Astrocyte (in vitro differentiated cells and primary cell): Measurements from ENCODE around the gene DGKH. TPM values are rescaled to one million over a fixed set of nuclear protein-coding genes. Genes with fewer than 3 reads are reported as not detected.

ENCODE experiments used
- DNase-seq: peaks from one replicate; pipeline ENCODE4 v3.0.0-alpha.2; 2010; ENCODE audit warnings: low read depth
- FAIRE-seq: peaks from 2 replicates; lab custom pipeline; 2011; peaks lifted over from hg19 to GRCh38; lab: Jason Lieb, UNC
- H2AFZ ChIP-seq: 2 replicates; pipeline ENCODE4 v1.6.0; 2012; ENCODE audit warnings: low read depth, low read length, inconsistent platforms
- H3K27ac ChIP-seq: 2 replicates; pipeline ENCODE4 v1.5.1; 2011; ENCODE audit warnings: low read depth, low read length, inconsistent platforms
- H3K27me3 ChIP-seq: 2 replicates; pipeline ENCODE4 v1.6.0; 2011; ENCODE audit warnings: low read length, inconsistent platforms; ENCODE audit not compliant: insufficient read depth
- H3K36me3 ChIP-seq: 2 replicates; pipeline ENCODE4 v1.5.1; 2011; ENCODE audit warnings: low read length, inconsistent platforms; ENCODE audit not compliant: insufficient read depth
- H3K4me1 ChIP-seq: 2 replicates; pipeline ENCODE4 v1.5.1; 2011; ENCODE audit warnings: low read length, inconsistent platforms; ENCODE audit not compliant: insufficient read depth
- H3K4me2 ChIP-seq: 2 replicates; pipeline ENCODE4 v1.6.0; 2012; ENCODE audit warnings: low read length, inconsistent platforms
- H3K4me3 ChIP-seq: 2 replicates; pipeline ENCODE4 v1.5.1; 2011; ENCODE audit warnings: low read depth, mild to moderate bottlenecking, low read length, inconsistent platforms; ENCODE audit not compliant: insufficient read depth
- H3K79me2 ChIP-seq: 2 replicates; pipeline ENCODE4 v1.6.0; 2012; ENCODE audit warnings: mild to moderate bottlenecking, low read length, inconsistent platforms; ENCODE audit not compliant: insufficient read depth
- H3K9ac ChIP-seq: 2 replicates; pipeline ENCODE4 v1.6.0; 2012; ENCODE audit warnings: mild to moderate bottlenecking, low read length, inconsistent platforms
- H3K9me3 ChIP-seq: 2 replicates; pipeline ENCODE4 v1.5.1; 2012; ENCODE audit warnings: low read depth, mild to moderate bottlenecking, low read length, inconsistent platforms; ENCODE audit not compliant: insufficient read depth
- H4K20me1 ChIP-seq: 2 replicates; pipeline ENCODE4 v1.6.0; 2012; ENCODE audit warnings: low read length, inconsistent platforms; ENCODE audit not compliant: insufficient read depth
- H3K27ac Mint-ChIP-seq: one replicate; pipeline ENCODE4 v1.8.0; 2021; ENCODE audit warnings: mild to moderate bottlenecking, mixed read lengths; ENCODE audit not compliant: unreplicated experiment
- H3K27me3 Mint-ChIP-seq: one replicate; pipeline ENCODE4 v1.8.0; 2021; ENCODE audit warnings: low read depth, mixed read lengths; ENCODE audit not compliant: unreplicated experiment
- H3K36me3 Mint-ChIP-seq: one replicate; pipeline ENCODE4 v1.8.0; 2021; ENCODE audit warnings: low read depth, mixed read lengths; ENCODE audit not compliant: unreplicated experiment
- H3K4me1 Mint-ChIP-seq: one replicate; pipeline ENCODE4 v1.8.0; 2021; ENCODE audit warnings: low read depth, mixed read lengths; ENCODE audit not compliant: unreplicated experiment
- H3K4me3 Mint-ChIP-seq: one replicate; pipeline ENCODE4 v1.8.0; 2021; ENCODE audit warnings: mild to moderate bottlenecking, moderate library complexity, mixed read lengths; ENCODE audit not compliant: unreplicated experiment
- H3K9me3 Mint-ChIP-seq: one replicate; pipeline ENCODE4 v1.8.0; 2021; ENCODE audit warnings: mild to moderate bottlenecking, mixed read lengths; ENCODE audit not compliant: unreplicated experiment
- EZH2 ChIP-seq: IDR thresholded peaks from 2 replicates; pipeline ENCODE4 v1.6.1; 2012; ENCODE audit warnings: mild to moderate bottlenecking, low read length, inconsistent platforms; ENCODE audit not compliant: insufficient read depth
- total RNA-seq: library from RNA; stranded (reverse); gene quantifications from 2 replicates; pipeline ENCODE4 v1.2.1, GENCODE V29; 2021
- TF ChIP-seq, protein P1 (sequence below): IDR thresholded peaks from 2 replicates; pipeline ENCODE4 v1.5.1; 2011; ENCODE audit warnings: low read depth, mild to moderate bottlenecking, inconsistent platforms, low read length, moderate library complexity; ENCODE audit not compliant: insufficient read depth

DGKH gene
- total RNA-seq, 1 donor from 2014 or later, result 16.4 TPM

DNA sequence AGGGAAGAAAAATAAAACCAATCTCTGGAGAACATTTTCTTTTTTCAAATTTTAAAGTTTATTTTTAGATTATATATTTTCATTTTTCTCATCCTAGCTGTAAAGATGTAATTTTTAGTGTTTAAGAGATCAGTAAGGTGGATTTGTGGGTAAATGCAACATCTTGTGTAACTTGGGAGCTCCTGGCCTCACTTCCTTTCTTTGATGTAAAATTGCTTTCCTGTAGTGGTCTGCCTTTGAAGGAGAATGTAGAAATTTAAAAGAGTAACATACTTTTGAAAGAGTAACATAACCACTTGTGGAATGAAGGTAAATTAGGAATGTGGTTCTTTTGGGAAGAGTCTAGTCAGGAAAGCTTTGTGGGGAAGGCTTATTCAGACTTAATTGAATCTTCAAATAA is 127.8 kb downstream of the DGKH start:
- Histone ChIP-seq H3K9me3 (no peaks in the 10 kb centered on the region), H3K4me1 (no peaks in the 10 kb centered on the region), H3K9ac (no peak overlapping the region), H2AFZ (no peak overlapping the region), H3K36me3 (peaks cover 9% of the 10 kb centered on the region), H3K4me3 (no peak overlapping the region), H3K27me3 (no peaks in the 10 kb centered on the region), H3K4me2 (no peak overlapping the region), H3K79me2 (no peaks in the 10 kb centered on the region), H4K20me1 (peaks cover 5% of the 10 kb centered on the region), H3K27ac (no peak overlapping the region)
- Mint-ChIP-seq H3K27me3 (no peaks in the 10 kb centered on the region), H3K4me1 (peaks cover 6% of the 10 kb centered on the region), H3K9me3 (no peaks in the 10 kb centered on the region), H3K36me3 (peaks cover 14% of the 10 kb centered on the region), H3K27ac (no peak overlapping the region), H3K4me3 (no peak overlapping the region)
- FAIRE-seq, result no peak
- TF ChIP-seq, protein P1, sequence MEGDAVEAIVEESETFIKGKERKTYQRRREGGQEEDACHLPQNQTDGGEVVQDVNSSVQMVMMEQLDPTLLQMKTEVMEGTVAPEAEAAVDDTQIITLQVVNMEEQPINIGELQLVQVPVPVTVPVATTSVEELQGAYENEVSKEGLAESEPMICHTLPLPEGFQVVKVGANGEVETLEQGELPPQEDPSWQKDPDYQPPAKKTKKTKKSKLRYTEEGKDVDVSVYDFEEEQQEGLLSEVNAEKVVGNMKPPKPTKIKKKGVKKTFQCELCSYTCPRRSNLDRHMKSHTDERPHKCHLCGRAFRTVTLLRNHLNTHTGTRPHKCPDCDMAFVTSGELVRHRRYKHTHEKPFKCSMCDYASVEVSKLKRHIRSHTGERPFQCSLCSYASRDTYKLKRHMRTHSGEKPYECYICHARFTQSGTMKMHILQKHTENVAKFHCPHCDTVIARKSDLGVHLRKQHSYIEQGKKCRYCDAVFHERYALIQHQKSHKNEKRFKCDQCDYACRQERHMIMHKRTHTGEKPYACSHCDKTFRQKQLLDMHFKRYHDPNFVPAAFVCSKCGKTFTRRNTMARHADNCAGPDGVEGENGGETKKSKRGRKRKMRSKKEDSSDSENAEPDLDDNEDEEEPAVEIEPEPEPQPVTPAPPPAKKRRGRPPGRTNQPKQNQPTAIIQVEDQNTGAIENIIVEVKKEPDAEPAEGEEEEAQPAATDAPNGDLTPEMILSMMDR, result no peak
- no peak for TF ChIP-seq EZH2
- DNase-seq, result no peak

DNA sequence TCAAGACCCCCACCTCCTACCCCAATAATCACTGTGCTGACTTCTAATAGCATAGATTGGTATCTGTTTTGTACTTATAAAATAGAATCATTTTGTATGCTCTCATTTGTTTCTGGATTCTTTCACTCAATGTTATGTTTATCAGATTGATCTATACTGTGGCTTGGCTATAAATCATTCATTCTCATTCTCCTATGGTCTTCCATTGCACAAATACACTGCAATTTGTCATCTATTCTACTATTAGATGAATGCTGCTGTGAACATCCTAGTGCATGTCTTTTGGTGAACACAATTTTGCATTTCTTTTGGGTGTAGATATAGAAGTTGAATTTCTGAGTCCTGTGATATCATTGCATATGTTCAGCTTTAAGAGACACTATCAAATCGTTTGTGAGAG is 128.7 kb downstream of the DGKH start:
- no peak overlapping the region for H3K27ac ChIP-seq
- no peaks in the 10 kb centered on the region for H3K4me1 ChIP-seq
- H3K27me3 Mint-ChIP-seq, result no peaks in the 10 kb centered on the region
- no peak overlapping the region for H3K27ac Mint-ChIP-seq
- H3K4me3 Mint-ChIP-seq, result no peak overlapping the region
- H3K36me3 Mint-ChIP-seq, result peaks cover 14% of the 10 kb centered on the region
- no peak overlapping the region for H3K9ac ChIP-seq
- H3K27me3 ChIP-seq, result no peaks in the 10 kb centered on the region
- H4K20me1 ChIP-seq, result peaks cover 5% of the 10 kb centered on the region
- no peak overlapping the region for H3K4me3 ChIP-seq
- FAIRE-seq (peak; percentile 70), DNase-seq (no peak)
- TF ChIP-seq EZH2, result no peak
- TF ChIP-seq, protein P1, result no peak
- H3K9me3 ChIP-seq, result no peaks in the 10 kb centered on the region
- peaks cover 9% of the 10 kb centered on the region for H3K36me3 ChIP-seq
- no peaks in the 10 kb centered on the region for H3K79me2 ChIP-seq
- no peak overlapping the region for H3K4me2 ChIP-seq
- H3K9me3 Mint-ChIP-seq, result no peaks in the 10 kb centered on the region
- no peak overlapping the region for H2AFZ ChIP-seq
- H3K4me1 Mint-ChIP-seq, result peaks cover 6% of the 10 kb centered on the region

DNA sequence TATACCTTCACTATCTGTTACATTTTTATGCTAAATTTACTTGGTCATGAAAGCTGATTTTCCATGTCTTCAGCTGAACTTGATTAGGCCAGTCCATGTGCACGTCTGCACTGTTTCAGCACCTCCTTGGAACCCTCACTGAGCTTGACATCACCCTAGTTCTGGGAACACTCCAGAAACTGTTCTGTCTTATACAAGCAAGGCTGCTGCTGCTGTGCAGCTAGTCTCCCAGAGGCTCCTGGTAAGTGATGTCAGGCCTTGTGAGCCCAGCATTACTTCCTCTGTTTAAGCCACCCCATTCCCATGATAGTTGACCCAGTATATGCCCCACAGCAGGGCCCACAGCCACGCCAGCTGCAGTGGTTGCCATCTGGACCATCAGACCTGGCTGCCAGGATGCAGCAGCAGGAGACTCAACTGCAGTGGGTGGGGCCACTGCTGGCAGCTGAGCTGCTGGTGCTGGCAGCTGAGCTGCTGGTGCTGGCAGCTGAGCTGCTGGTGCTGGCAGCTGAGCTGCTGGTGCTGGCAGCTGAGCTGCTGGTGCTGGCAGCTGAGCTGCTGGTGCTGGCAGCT is 133.0 kb downstream of the DGKH start:
- no peaks in the 10 kb centered on the region for H3K79me2 ChIP-seq
- peaks cover 12% of the 10 kb centered on the region for H3K36me3 ChIP-seq
- H3K9me3 Mint-ChIP-seq, result no peaks in the 10 kb centered on the region
- no peak overlapping the region for H3K4me3 Mint-ChIP-seq
- DNase-seq (no peak), FAIRE-seq (no peak)
- no peak overlapping the region for H2AFZ ChIP-seq
- H3K27me3 ChIP-seq, result no peaks in the 10 kb centered on the region
- H4K20me1 ChIP-seq, result no peaks in the 10 kb centered on the region
- H3K9me3 ChIP-seq, result no peaks in the 10 kb centered on the region
- no peak for TF ChIP-seq EZH2
- TF ChIP-seq, protein P1, result no peak
- no peak overlapping the region for H3K27ac Mint-ChIP-seq
- no peaks in the 10 kb centered on the region for H3K4me1 ChIP-seq
- H3K27ac ChIP-seq, result no peak overlapping the region
- H3K27me3 Mint-ChIP-seq, result no peaks in the 10 kb centered on the region
- peaks cover under 1% of the 10 kb centered on the region for H3K4me1 Mint-ChIP-seq
- peaks cover 5% of the 10 kb centered on the region for H3K36me3 Mint-ChIP-seq
- H3K4me3 ChIP-seq, result no peak overlapping the region
- no peak overlapping the region for H3K4me2 ChIP-seq
- no peak overlapping the region for H3K9ac ChIP-seq
